Measurements from ENCODE around the gene DOCK6.
A peak's percentile ranks its signal among the peaks of the same experiment; 100 is the strongest.

The DOCK6 gene

DNA sequence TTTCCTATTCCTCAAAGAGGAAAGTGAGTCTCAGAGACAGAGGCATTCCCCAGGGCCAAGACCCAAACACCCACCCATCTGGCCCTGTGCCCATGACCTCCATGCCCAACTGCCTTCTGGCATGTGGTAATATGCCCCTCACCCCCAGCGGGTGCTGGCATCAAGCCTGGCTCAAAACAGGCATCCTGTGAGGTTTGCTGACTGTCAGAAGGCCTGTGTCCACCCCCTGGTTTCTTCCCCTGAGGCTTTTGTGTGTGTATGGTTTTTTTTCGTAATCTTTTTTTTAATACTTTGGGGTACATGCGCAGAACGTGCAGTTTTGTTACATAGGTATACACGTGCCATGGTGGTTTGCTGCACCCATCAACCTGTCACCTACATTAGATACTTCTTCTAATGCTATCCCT is 57.4 kb downstream of the DOCK6 start:
- H3K4me2 ChIP-seq, result no peak overlapping the region
- no peaks in the 10 kb centered on the region for H3K36me3 ChIP-seq (ENCODE audit: insufficient read depth)
- no peak for TF ChIP-seq CTCF (conservative IDR thresholded peaks at IDR 0.05; ENCODE audit: low read depth, low read length)
- no peaks in the 10 kb centered on the region for H3K4me1 ChIP-seq (ENCODE audit: low read depth, poor library complexity, severe bottlenecking)
- H3K9ac ChIP-seq, result no peak overlapping the region
- no peak overlapping the region for H3K27ac ChIP-seq
- no peaks in the 10 kb centered on the region for H4K20me1 ChIP-seq (ENCODE audit: insufficient read depth)
- H3K79me2 ChIP-seq (ENCODE audit: insufficient read depth, low read depth), result no peaks in the 10 kb centered on the region
- H2AFZ ChIP-seq (ENCODE audit: low read depth), result no peak overlapping the region
- no peak overlapping the region for H3K4me3 ChIP-seq (IDR thresholded peaks at IDR 0.05; ENCODE audit: insufficient read depth, low read depth, low read length)
- peaks cover 22% of the 10 kb centered on the region; the same call in 1 of the 2 replicates for H3K27me3 ChIP-seq (ENCODE audit: insufficient read depth, low read depth)

DNA sequence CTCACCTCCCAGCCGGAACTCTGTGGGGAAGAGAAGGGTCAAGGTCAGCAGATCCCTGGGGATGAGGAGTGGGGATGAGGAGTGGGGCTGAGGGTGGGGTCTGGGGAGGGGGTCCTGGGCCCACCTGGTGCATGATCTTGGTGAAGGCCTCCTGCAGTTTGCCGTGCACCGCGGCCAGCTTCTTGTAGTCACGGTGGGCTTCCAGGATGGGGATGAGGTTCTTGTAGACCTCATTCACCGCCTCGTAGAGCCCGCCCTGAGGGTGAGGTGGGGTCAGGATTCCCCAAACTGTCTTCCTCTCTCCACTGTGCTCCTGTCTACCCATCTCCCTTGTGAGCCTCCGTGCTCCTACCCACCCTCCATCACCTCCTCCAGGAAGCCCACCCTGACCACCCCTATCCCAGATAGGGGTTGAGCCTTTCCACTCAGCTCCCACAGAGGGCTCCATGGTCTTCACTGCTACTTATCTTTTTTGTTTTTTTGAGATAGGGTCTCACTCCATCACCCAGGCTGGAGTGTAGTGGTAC is 58.2 kb downstream of the DOCK6 start:
- 0 out of 2 replicates have a peak, but pooled peaks have one; percentile 21 for TF ChIP-seq CTCF (conservative IDR thresholded peaks at IDR 0.05; ENCODE audit: low read depth, low read length)
- no peak overlapping the region for H3K9ac ChIP-seq
- no peak overlapping the region for H3K27ac ChIP-seq
- H3K79me2 ChIP-seq (ENCODE audit: insufficient read depth, low read depth), result no peaks in the 10 kb centered on the region
- H3K27me3 ChIP-seq (ENCODE audit: insufficient read depth, low read depth), result peaks cover 22% of the 10 kb centered on the region; the same call in 1 of the 2 replicates
- H3K4me2 ChIP-seq, result no peak overlapping the region
- H4K20me1 ChIP-seq (ENCODE audit: insufficient read depth), result no peaks in the 10 kb centered on the region
- no peak overlapping the region for H3K4me3 ChIP-seq (IDR thresholded peaks at IDR 0.05; ENCODE audit: insufficient read depth, low read depth, low read length)
- H2AFZ ChIP-seq (ENCODE audit: low read depth), result no peak overlapping the region
- no peaks in the 10 kb centered on the region for H3K4me1 ChIP-seq (ENCODE audit: low read depth, poor library complexity, severe bottlenecking)
- H3K36me3 ChIP-seq (ENCODE audit: insufficient read depth), result no peaks in the 10 kb centered on the region

- Histone ChIP-seq H3K4me2 (no peak overlapping the region), H3K36me3 (ENCODE audit: insufficient read depth) (no peaks in the 10 kb centered on the region)
- peak; percentile 68 for TF ChIP-seq CTCF (conservative IDR thresholded peaks at IDR 0.05; ENCODE audit: low read depth, low read length)
Measured at GRCh38 chr19:11203194-11204075, 58.9 kb downstream of the DOCK6 start.

DNA sequence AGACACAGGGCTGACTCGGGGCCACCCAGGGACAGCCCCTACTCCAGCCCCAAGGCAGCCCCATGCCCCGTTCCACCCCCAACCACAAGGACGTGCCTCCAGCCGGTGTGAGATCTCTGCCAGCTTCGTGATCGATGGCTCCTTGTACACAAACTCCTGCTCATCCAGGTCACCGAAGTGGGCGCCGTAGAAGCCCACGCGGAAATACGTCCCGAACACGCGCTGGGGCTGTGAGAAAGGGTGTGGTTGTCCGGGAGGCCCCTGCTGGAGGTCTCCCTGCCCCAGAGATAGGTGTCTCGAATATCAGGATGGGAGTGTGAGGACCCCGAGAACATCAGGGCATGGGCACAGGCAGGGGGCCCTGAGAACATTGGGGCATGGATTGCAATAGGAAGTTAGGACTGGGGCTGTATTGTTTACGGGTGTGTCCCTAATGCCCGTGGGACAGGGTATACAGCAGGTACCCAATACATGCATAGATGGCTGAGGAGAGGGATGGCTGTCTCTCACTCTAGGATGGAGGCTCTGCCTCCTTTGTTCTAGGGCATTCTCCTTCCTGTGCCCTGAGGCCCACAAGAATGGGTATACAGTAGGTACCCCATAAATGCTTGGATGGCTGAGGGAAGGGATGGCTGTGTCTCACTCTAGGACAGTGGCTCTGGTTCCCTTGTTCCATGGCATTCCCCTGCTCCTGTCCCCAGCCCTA is 59.7 kb downstream of the DOCK6 start:
- Histone ChIP-seq H3K4me3 (IDR thresholded peaks at IDR 0.05; ENCODE audit: insufficient read depth, low read depth, low read length) (no peak overlapping the region), H3K4me2 (no peak overlapping the region), H4K20me1 (ENCODE audit: insufficient read depth) (no peaks in the 10 kb centered on the region), H3K27ac (no peak overlapping the region), H3K79me2 (ENCODE audit: insufficient read depth, low read depth) (no peaks in the 10 kb centered on the region), H3K4me1 (ENCODE audit: low read depth, poor library complexity, severe bottlenecking) (peaks cover 6% of the 10 kb centered on the region), H3K27me3 (ENCODE audit: insufficient read depth, low read depth) (peaks cover 22% of the 10 kb centered on the region; the same call in 1 of the 2 replicates), H2AFZ (ENCODE audit: low read depth) (no peak overlapping the region), H3K9ac (no peak overlapping the region), H3K36me3 (ENCODE audit: insufficient read depth) (no peaks in the 10 kb centered on the region)
- no peak for TF ChIP-seq CTCF (conservative IDR thresholded peaks at IDR 0.05; ENCODE audit: low read depth, low read length)

More at GRCh38 chr19:11203194-11204075, 58.9 kb downstream of the DOCK6 start:
- Histone ChIP-seq H3K9ac (no peak overlapping the region), H3K4me1 (ENCODE audit: low read depth, poor library complexity, severe bottlenecking) (no peaks in the 10 kb centered on the region), H3K79me2 (ENCODE audit: insufficient read depth, low read depth) (no peaks in the 10 kb centered on the region), H3K27me3 (ENCODE audit: insufficient read depth, low read depth) (peaks cover 22% of the 10 kb centered on the region; the same call in 1 of the 2 replicates), H4K20me1 (ENCODE audit: insufficient read depth) (no peaks in the 10 kb centered on the region), H3K4me3 (IDR thresholded peaks at IDR 0.05; ENCODE audit: insufficient read depth, low read depth, low read length) (no peak overlapping the region), H2AFZ (ENCODE audit: low read depth) (no peak overlapping the region), H3K27ac (no peak overlapping the region)
